ENCODE results near the gene KATNB1.
"Not testable (repeated sequence)": the region's sequence is repeated elsewhere in the genome, so short reads cannot be mapped to it uniquely, and the experiment has no call there.

Gene KATNB1

GRCh38 chr16:57771141-57771785, 35.7 kb downstream of the KATNB1 start:
- DNase-seq (ENCODE audit: low spot score): no peak

GRCh38 chr16:57773019-57773418, 37.4 kb downstream of the KATNB1 start:
- DNase-seq (ENCODE audit: low spot score): no peak

GRCh38 chr16:57773655-57774295, 38.2 kb downstream of the KATNB1 start:
- no peak for DNase-seq (ENCODE audit: low spot score)

GRCh38 chr16:57774705-57775285, 39.2 kb downstream of the KATNB1 start:
- no peak for DNase-seq (ENCODE audit: low spot score)

GRCh38 chr16:57775661-57776469, 40.3 kb downstream of the KATNB1 start:
- DNase-seq (ENCODE audit: low spot score): no peak

- no peak for DNase-seq (ENCODE audit: low spot score)
Measured at GRCh38 chr16:57778658-57779057, 43.1 kb downstream of the KATNB1 start.

- DNase-seq (ENCODE audit: low spot score): not testable (repeated sequence)
Measured at GRCh38 chr16:57779836-57780235, 44.3 kb downstream of the KATNB1 start.

GRCh38 chr16:57781349-57781740, 45.8 kb downstream of the KATNB1 start:
- DNase-seq (ENCODE audit: low spot score): no peak

GRCh38 chr16:57781741-57782606, 46.4 kb downstream of the KATNB1 start:
- peak; percentile 81 for DNase-seq (ENCODE audit: low spot score)

- DNase-seq (ENCODE audit: low spot score): not testable (repeated sequence)
Measured at GRCh38 chr16:57782607-57783055, 47.1 kb downstream of the KATNB1 start.

GRCh38 chr16:57783116-57783515, 47.5 kb downstream of the KATNB1 start:
- DNase-seq (ENCODE audit: low spot score): no peak

- no peak for DNase-seq (ENCODE audit: low spot score)
Measured at GRCh38 chr16:57783883-57784282, 48.3 kb downstream of the KATNB1 start.

- DNase-seq (ENCODE audit: low spot score): no peak
Measured at GRCh38 chr16:57784334-57784733, 48.8 kb downstream of the KATNB1 start.

GRCh38 chr16:57785385-57785784, 49.8 kb downstream of the KATNB1 start:
- no peak for DNase-seq (ENCODE audit: low spot score)

- no peak for DNase-seq (ENCODE audit: low spot score)
Measured at GRCh38 chr16:57785924-57786323, 50.4 kb downstream of the KATNB1 start.

GRCh38 chr16:57786632-57787518, 51.3 kb downstream of the KATNB1 start:
- peak; percentile 22 for DNase-seq (ENCODE audit: low spot score)

- DNase-seq (ENCODE audit: low spot score): no peak
Measured at GRCh38 chr16:57787519-57787905, 51.9 kb downstream of the KATNB1 start.

- DNase-seq (ENCODE audit: low spot score): no peak
Measured at GRCh38 chr16:57788252-57788841, 52.8 kb downstream of the KATNB1 start.

GRCh38 chr16:57788951-57789350, 53.4 kb downstream of the KATNB1 start:
- DNase-seq (ENCODE audit: low spot score): no peak

GRCh38 chr16:57791195-57791892, 55.8 kb downstream of the KATNB1 start:
- DNase-seq (ENCODE audit: low spot score): no peak

Data from AG20443 (cell line).